Motor neuron (in vitro differentiated cells): ENCODE results near the gene PSD. TPM values are rescaled to one million over a fixed set of nuclear protein-coding genes. Genes with fewer than 3 reads are reported as not detected.
A peak's percentile ranks its signal among the peaks of the same experiment; 100 is the strongest.

Experiments used
- ATAC-seq, 8 experiments: fragments of 200-7000 bp; cut with Tn5 transposase; replicated peaks in 6 of 8; 2 replicates each; pipeline ENCODE4 v1.8.0; 2021; ENCODE audit warnings: mild to moderate bottlenecking in 8 of 8, moderate library complexity in 8 of 8
- H3K27ac ChIP-seq, 2 donors: fragments of 250-450 bp; sonication (Bioruptor Pico); 2 replicates each; pipeline ENCODE4 v1.9.0; 2021; ENCODE audit warnings: antibody characterized with exemption in 2 of 2, mild to moderate bottlenecking in 2 of 2, moderate library complexity in 1 of 2
- H3K4me1 ChIP-seq, 2 donors: fragments of 250-450 bp; sonication (Bioruptor Pico); replicated peaks in 1 of 2; 2 replicates each; pipeline ENCODE4 v1.6.1; 2021; ENCODE audit warnings: antibody characterized with exemption in 2 of 2, mild to moderate bottlenecking in 2 of 2, moderate library complexity in 1 of 2
- H3K4me3 ChIP-seq, 5 donors: fragments of 250-450 bp; sonication (Bioruptor Pico); 2 replicates each; pipeline ENCODE4 v1.9.0; 2021; ENCODE audit warnings: antibody characterized with exemption in 5 of 5, mild to moderate bottlenecking in 5 of 5, moderate library complexity in 4 of 5
- WGBS, 10 experiments: fragments of 450-650 bp; shearing (Covaris generic); methylation state at CpG; one replicate each; pipeline ENCODE4 v1.0.0; 2022; 5-methylcytosine and 5-hydroxymethylcytosine counted together
- in situ Hi-C, 9 experiments: fragments of 400-800 bp; cut with MboI; loops; one replicate each; pipeline ENCODE4 v1.15.0; 2021; ENCODE audit warnings: low sequenced_read_pairs in 9 of 9, low pct_unique_long_range_greater_than_20kb in 2 of 9; ENCODE audit not compliant: unreplicated experiment in 9 of 9
- total RNA-seq, 8 experiments: library from RNA; unstranded; fragments of 300-600 nt; gene quantifications; 2 replicates each; pipeline versions ENCODE4 v1.2.3 to v1.2.4, GENCODE V29; 2022

PSD gene
- total RNA-seq, 8 experiments from 2014 or later: 5.9 to 55.8 (median 31.8) TPM

DNA sequence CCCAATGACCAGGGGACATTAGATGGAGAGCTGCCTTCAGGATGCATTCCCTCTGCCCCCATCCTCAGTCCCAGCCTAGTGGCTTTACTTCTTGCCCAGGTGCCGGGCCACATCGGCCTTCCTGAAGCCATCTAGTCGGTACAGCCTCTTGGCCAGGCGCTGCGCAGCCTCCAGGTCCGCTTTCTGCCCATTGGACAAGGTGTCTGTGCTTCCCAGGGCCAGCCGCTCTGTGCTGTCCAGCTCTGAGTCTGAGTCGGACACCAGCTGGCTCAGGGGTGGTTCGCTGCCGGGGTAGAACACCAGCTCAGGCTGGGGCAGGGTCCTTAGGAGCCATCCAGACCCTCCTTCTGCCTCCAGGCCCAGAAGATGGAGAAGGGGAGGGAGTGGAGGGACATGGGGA, 6.3 kb downstream of the PSD start:
- in situ Hi-C loops: no loop called here
- Histone ChIP-seq H3K4me3 (no peak overlapping the region), H3K4me1 (peaks cover 57 to 65% of the 10 kb centered on the region in 2 donors), H3K27ac (peak overlapping the region; percentile 53 to 85)
- 20 to 100% (median 61%) methylated on average over 1 to 3 of the region's 10 CpGs; no CpG with 5 or more reads in 6 of the 10 experiments for WGBS, 10 experiments
- no peak for ATAC-seq

DNA sequence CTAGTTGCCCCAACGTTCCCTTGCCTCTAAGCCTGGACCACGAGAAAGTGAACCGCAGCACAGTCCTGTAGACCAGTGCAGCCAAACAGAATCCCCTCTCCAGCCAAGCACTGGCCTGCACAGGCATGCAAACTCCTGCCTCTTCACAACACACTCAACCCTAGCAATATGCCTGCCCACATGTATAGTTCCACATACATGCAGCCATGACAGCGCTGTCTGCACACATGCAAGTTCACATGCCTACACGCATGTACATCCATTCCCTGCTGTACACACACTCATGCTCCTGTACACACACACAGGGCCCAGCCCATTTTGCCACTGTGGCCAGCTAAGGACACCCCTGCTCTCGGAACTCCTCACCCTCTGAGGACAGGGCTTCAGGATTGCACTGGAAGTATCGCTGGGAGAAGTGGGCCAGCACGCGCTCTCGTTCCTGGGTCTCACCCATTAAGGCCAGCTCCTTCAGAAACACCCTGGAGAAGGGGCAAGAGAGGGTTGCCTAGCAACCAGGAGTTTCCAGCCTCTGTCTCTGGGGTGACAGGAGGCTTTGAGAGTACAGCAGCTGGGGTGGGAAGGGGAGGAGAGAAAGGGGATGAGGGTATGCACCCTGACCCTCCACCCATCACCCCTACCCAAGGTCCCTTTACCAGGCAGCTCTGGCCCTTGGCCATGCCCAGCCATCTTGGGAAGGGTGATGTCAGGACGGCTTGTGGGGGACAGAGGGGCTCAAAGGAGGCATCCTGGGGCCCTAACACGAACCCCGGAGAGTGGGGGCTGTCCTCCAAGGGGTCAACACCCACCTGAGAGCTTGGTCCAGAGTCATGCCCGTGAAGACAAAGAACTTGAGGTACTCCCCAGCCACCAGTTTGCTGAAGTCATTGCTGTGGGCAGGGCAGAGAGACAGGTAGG, 7.0 kb downstream of the PSD start:
- in situ Hi-C loops: no loop called here
- ATAC-seq: no peak
- 33 to 100% (median 57%) methylated on average over 1 to 3 of the region's 14 CpGs; no CpG with 5 or more reads in 4 of the 10 experiments for WGBS, 10 experiments
- Histone ChIP-seq H3K4me1 (peaks cover 57 to 63% of the 10 kb centered on the region in 2 donors), H3K27ac (peak overlapping the region; percentile 53 to 85), H3K4me3 (no peak overlapping the region)

DNA sequence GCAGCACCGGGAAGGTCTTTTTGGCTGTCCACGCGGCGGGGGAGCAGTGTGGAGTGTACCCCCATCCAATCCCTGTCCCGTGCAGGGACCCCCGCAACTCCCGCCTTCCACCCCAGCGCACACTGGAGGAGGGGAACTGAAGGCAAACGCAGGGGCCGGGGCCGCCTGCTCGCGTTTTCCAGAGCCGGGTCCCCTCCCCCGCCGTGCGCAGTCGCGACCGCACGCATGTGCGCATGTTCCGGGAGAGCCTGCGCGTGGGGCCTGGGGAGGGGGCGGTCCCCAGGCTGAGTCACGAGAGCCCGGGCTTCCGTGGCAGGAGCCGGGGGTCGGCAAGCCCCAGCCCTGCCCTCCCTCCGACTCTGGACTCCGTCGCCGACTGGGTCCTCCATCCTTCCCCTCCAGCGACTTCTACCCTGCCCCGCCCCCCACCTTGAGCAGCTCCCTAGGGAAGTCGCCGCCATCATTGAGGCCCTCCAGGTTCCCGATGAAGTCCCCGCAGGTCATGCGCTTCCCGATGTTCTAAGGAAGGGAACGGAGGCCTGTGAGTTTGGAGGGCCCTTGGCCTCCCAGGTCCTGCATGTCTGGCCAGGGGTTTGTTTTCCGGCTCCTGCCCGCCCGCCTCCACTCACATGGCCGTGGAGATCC, 8.0 kb downstream of the PSD start:
- ATAC-seq: peak; percentile 7 to 44 (median 30)
- Histone ChIP-seq H3K27ac (peak overlapping the region; percentile 72 to 85), H3K4me1 (peaks cover 57 to 63% of the 10 kb centered on the region in 2 donors), H3K4me3 (peak overlapping the region; percentile 15 to 52 (median 48))
- WGBS, 10 experiments: 27 to 38% methylated on average over 3 to 7 of the region's 48 CpGs; no CpG with 5 or more reads in 8 of the 10 experiments
- in situ Hi-C loops: no loop called here

DNA sequence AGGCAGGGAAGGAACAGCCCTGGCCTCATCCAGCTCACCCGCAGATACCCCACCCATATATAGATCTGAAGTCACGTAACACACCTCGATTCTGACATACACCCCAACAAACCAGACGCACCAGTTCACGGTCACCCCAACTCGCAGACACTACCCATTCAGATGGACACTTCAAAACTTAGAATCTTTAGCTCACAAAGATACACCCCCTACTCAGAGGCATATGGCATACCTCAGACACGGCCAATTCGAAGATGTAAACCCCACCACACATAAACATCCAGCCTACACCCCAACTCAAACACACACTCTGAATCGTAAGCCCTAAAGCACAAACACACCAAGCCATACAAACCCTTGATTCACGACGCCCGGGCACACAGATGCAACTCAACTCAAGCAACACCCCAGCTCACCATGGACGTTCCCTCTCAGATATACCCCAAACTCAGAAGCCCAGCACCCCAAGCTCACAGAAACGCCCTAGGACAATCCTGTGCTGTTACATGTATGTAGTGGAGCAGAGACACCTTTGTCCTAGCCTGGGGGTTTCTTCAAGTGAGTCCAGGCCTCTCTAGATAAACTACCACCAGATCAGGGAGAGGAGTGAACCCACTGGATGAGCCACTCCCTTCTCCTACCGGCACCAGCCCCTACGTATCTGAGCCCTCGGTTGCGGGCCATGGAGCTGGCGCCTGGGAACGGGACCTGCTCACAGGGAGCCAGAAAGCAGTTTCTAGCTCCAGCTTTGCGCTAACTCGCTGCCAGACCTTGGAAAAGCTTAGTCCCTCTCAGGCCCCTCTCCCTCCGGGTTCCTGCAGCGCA, 8.8 kb downstream of the PSD start:
- H3K27ac ChIP-seq: peak overlapping the region; percentile 72 to 85
- H3K4me3 ChIP-seq: peak overlapping the region; percentile 38 to 52 (median 48)
- 0 to 52% (median 31%) methylated on average over 2 to 9 of the region's 24 CpGs; no CpG with 5 or more reads in 4 of the 10 experiments for WGBS, 10 experiments
- peaks cover 57 to 60% of the 10 kb centered on the region in 2 donors for H3K4me1 ChIP-seq
- in situ Hi-C loops: no loop called here
- peak in 4 of 8 experiments; percentile 0 to 3 (median 0) for ATAC-seq

DNA sequence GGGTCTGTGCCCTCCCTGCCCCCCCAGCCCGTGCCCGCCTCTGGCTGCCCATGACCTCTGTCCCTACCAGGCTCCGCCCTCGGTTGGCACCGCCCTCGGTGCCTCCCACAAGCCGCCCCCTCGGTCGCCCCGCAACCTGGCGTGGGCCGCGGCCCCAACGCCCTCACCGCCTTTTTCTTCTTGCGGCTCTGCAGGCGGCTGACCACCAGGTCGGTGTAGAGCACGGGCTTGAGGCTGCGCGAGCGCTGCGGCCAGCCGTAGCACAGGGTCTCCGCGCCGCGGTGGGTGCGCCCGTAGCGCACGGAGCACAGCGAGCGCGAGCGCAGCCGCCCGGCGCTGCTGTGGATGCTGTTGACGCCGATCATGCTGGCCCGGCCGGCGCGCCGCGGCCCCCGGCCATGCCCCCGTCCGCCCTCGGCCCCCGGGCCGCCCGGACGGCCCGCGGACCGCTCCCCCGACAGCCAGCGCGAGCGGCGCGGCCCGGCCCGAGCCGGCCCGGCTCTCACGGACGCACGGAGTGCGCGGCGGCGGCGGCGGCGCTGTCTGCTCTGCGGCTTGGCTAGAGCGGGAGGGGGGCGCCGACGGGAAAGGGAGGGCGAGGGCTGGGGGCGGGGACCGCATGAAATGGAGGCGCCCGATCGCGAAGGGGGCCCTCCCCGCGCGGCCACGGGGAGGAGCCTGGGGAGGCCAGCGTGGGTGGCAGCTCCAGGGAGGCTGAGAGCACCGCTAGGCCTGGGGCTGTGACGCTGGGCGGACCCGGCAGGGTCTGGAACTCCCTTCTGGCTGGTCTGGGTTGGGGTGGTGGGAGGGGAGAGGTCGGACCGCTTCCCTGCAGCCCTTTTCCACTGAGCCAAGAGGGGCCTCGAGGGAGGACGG, 9.6 kb downstream of the PSD start:
- H3K4me1 ChIP-seq: peaks cover 52 to 54% of the 10 kb centered on the region in 2 donors
- ATAC-seq: peak; percentile 49 to 80 (median 75)
- in situ Hi-C loops: no loop called here
- 0% methylated on average over 3 to 8 of the region's 103 CpGs; no CpG with 5 or more reads in 8 of the 10 experiments for WGBS, 10 experiments
- H3K4me3 ChIP-seq: peak overlapping the region; percentile 38 to 52 (median 48)
- peak overlapping the region; percentile 72 to 85 for H3K27ac ChIP-seq

DNA sequence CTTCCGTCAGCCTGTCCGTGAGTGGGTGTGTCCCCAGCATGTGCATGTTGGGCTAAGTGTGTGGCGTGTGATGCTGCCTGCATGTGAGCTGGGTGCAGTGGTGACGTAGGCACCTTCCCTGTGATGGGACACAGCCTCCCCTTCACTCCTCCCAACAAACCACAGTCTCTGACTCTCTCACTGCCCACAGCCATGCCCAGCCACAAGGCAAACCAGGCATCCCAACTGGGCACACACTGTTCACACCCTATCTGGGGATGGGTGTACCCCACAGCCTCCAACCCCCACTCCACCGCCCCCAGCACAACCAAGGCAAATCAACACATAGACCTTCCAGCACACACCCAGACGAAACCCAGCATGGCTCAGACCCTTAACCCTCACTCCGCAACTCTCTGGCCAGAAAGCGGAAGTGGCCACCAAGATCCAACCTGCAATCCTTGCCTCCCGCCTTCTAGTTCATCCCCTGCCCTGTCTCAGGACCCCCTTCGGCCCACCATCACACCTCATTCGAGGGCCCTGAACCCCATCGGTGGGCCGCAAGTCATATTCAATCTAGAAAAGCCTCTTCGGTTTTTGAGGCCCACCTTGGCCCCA, 10.4 kb downstream of the PSD start:
- WGBS, 10 experiments: 52 to 90% methylated on average over 2 to 3 of the region's 14 CpGs; no CpG with 5 or more reads in 8 of the 10 experiments
- ATAC-seq: peak in 3 of 8 experiments; percentile 1 to 4 (median 3)
- Histone ChIP-seq H3K4me1 (peaks cover 45 to 46% of the 10 kb centered on the region in 2 donors), H3K27ac (peak overlapping the region in 1 of 2 donors; percentile 85), H3K4me3 (peak overlapping the region; percentile 38 to 52 (median 48))
- in situ Hi-C loops: no loop called here

DNA sequence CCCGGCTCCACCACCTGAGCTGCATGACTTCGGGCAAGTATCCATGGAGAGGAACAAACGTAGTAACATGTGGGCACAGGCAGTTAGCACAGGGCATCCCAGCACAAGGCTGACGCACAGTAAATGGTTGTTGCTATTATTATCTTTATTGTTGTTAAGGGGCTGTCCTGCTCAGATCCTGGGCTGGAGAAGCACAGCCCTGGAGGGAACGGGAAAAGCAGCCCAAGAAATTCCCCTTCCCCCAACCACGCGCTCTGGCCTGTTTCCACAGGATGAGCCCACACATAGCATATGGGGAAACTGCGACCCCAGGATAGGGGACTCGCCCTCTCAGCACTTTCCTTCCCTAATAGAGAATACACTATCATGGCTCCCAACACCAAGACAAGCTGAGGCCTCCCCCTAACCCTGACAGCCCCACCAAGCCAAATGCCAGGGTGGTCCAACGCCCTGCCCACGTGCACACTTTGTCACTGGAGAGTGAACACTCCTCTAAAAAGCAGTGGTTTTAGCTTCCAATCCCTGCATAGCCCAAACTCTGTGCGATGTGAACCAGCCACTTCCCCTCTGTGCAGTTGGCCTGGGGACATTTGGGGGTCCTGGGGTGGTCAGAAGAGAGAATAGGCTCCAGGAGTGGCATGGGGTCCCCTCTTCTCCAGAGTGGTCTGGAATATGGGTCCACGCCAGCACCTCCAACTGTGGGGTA, 11.0 kb downstream of the PSD start:
- 10 to 96% (median 80%) methylated on average over 1 to 8 of the region's 13 CpGs; no CpG with 5 or more reads in 5 of the 10 experiments for WGBS, 10 experiments
- in situ Hi-C loops: no loop called here

DNA sequence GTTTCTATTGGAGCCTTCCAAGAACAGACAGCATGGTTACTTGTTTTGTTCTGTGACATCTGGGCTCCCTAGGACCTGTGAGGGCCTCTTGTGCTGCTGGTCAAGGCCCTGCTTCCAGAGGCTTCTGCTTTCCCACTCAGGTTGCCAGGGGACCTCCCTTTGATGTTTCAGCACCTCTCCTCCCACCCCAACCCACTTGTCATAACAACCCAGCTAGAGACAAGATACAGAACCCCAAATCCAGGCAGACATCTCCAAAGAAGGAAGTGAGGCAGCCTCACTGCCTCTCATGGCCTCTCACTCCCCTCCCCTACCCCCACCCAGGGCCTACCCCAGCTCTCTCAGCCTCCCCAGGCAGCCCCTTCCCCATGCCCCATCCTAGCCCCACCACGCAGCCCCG, 11.8 kb downstream of the PSD start:
- no peak for ATAC-seq
- Histone ChIP-seq H3K27ac (no peak overlapping the region), H3K4me3 (no peak overlapping the region), H3K4me1 (peaks cover 32% of the 10 kb centered on the region in 2 donors)
- in situ Hi-C loops: no loop called here
- no CpG with 5 or more reads among the region's 2 CpGs for WGBS, 10 experiments

More for the DNA sequence above, 11.0 kb downstream of the PSD start:
- Histone ChIP-seq H3K4me1 (peaks cover 40% of the 10 kb centered on the region in 2 donors), H3K27ac (no peak overlapping the region), H3K4me3 (peak overlapping the region in 2 of 5 donors; percentile 52)
- ATAC-seq: no peak

DNA sequence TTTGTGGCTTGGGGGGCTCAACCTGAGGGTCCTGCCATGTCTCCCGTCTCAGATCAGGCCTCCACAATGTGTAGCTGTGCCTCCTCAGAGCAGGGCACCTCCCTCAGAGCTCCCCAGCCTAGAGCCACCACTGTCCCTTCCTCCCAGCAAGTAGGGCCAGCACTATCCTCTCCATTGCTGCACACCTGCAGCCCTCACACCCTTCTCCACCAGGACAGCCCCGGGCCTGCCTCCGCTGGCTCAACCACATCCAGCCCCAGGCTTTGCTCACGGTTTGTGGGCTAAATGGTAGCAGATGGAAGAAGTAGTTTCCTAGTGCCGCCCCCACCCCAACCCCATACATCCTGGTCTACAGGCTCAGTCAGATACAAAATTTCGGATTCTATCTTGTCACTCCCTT, 13.0 kb downstream of the PSD start:
- no peak for ATAC-seq
- no peak overlapping the region for H3K4me3 ChIP-seq
- peaks cover 20% of the 10 kb centered on the region in 2 donors for H3K4me1 ChIP-seq
- in situ Hi-C loops: no loop called here
- 0 to 100% (median 57%) methylated on average over 1 to 3 of the region's 6 CpGs; no CpG with 5 or more reads in 6 of the 10 experiments for WGBS, 10 experiments
- H3K27ac ChIP-seq: no peak overlapping the region

DNA sequence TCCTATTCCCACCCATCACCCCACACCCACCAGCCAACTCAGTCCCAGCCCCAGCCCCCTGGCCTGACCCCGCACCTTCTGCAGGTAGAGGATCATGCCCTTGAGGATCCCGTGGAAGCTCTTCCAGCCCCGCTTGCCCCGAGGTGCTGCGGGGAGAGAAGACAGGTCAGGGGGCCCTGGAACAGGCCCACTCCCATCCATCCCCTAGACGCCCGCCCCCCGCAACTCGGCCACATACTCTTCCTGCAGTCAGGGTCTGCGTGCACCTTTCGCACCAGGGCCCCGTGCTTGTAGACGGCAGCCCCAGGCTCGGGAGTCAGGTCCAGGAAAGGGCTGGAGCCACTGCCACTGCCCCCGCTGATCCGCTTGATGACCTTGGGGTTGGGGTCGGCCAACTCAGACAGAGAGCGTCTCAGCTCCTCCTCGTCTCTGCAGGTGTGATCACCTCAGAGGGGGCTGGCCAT, 13.4 kb downstream of the PSD start:
- H3K4me3 ChIP-seq: no peak overlapping the region
- no peak for ATAC-seq
- H3K27ac ChIP-seq: no peak overlapping the region
- H3K4me1 ChIP-seq: peaks cover 15 to 16% of the 10 kb centered on the region in 2 donors
- in situ Hi-C loops: no loop called here
- WGBS, 10 experiments: 100% methylated on average over 2 of the region's 19 CpGs; no CpG with 5 or more reads in 9 of the 10 experiments
